ENCODE results near the gene PLA2G5.

PLA2G5 gene

DNA sequence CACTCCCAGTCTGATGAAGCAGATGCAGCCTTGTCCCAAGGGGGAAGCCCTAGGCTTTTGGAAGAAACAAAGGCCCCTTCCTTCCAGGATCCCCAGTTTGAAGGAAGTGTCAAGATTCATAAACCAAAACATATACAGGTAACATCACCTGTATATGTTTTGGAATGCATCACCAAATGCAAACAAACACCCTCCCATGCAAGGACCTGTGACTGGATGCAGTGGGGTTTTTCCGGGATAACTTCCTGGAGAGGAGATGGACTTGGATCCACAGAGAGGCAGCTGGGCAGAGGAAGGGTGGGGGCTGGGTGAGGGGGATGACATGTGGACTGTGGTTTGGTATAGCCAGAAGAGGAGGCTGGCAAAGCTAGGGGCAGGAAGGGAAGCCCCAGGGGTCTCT lies 67.6 kb downstream of the PLA2G5 start:
- DNase-seq (no peak), ATAC-seq (no peak)
- Mint-ChIP-seq H3K4me3 (no peak overlapping the region), H3K27me3 (peaks cover 25% of the 10 kb centered on the region), H3K4me1 (no peaks in the 10 kb centered on the region), H3K27ac (no peak overlapping the region), H3K9me3 (no peaks in the 10 kb centered on the region)

DNA sequence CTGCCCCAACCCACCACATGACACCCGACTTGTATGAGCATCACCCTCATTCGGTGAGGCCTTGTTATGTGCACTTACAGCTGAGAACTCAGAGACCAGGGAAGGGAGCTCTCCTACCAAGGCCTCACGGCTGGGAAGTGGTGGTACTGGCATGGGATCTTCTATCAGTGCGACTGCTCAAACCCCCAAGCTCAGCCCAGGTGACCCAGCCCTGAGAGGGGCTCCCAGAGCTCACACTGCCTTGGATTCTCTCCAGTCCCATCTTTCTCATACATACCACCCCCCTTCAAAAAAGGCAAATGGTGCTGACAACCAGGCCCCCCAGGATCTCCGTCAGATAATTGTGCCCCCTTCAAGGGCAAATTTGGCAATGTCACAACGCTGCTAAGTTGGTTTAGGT lies 68.4 kb downstream of the PLA2G5 start:
- peak overlapping the region; percentile 53 to 62 for H3K27ac Mint-ChIP-seq
- no peaks in the 10 kb centered on the region for H3K4me1 Mint-ChIP-seq
- ATAC-seq (no peak), DNase-seq (no peak)
- peaks cover 17% of the 10 kb centered on the region for H3K27me3 Mint-ChIP-seq
- no peak overlapping the region for H3K4me3 Mint-ChIP-seq
- no peaks in the 10 kb centered on the region for H3K9me3 Mint-ChIP-seq

DNA sequence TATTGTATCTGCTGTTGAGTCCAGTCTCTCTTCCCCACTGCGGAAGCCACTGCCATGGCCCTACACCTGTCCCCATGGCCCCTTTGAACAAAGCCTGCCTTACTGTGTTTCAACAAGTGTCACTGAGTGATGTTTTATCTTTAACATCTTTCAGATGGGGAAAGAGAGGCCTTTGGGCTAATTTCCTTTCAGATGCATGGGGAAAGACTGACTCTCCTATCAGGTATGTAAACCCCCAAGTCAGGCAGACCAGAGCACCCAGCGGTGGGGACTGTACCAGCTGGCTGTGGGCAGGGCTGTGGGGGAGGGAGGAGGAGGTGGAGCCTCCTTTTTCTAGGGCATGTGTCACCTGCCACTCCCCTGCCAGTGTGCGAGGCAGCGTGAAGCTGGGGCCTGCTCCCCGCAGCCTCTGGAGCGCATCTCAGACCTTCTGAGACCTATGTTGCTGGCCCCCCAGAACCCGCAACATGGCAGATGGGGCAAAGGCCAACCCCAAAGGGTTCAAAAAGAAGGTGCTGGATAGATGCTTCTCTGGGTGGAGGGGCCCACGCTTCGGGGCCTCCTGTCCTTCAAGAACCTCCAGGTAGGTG lies 69.1 kb downstream of the PLA2G5 start, which contains the start of gene PLA2G2F:
Gene PLA2G2F (plus strand): TSS at position 363 of the 590 bp plus-strand sequence. CDS start 105 bp downstream, at position 468.
- no peak for DNase-seq
- Mint-ChIP-seq H3K4me1 (no peaks in the 10 kb centered on the region), H3K4me3 (no peak within 1 kb of the TSS), H3K27ac (peak within 1 kb of the TSS; percentile 53 to 62), H3K9me3 (no peaks in the 10 kb centered on the region), H3K27me3 (peaks cover 10% of the 10 kb centered on the region)
- no peak for ATAC-seq

DNA sequence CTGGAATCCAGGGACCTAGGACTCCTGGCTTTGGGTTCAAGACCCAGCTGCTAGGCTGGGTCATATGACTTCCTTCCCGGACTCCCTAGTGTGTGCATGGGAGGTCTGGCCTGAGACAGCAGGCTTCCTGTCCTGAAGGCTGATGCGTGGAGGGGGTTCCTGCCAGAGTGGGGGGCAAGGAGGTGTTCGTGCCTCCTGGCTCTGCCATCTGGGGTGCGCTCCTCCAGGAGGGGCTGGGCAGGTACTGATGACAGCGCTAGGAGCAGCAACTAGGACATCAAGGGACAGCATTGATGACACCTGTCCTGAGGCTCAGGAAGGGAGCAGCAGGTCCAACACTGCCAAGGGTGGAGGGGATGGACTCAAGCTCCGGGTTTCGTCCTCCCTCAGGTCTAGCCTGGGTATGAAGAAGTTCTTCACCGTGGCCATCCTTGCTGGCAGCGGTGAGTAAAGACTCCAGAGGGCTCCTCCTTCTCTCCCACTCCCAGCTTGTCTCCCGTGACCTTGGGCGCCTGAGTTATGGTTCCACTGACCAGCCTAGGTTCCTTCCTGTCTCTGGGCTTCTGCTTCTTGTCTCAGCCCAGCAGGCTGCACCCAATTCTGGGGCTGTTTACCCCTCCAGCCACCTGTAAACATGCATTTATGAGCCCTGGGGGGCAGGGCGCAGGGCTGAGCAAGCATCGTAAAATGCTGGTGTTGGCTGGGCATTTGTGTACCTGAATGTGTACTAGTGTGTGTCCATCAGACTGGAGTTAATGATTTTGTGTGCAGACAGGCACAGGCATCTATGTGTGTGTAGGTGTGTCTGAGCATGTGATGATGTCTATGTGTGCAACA lies 70.0 kb downstream of the PLA2G5 start:
- DNase-seq (no peak), ATAC-seq (no peak)
- H3K27ac Mint-ChIP-seq, result no peak overlapping the region
- no peaks in the 10 kb centered on the region for H3K9me3 Mint-ChIP-seq
- H3K27me3 Mint-ChIP-seq, result peaks cover 6% of the 10 kb centered on the region
- no peaks in the 10 kb centered on the region for H3K4me1 Mint-ChIP-seq
- no peak overlapping the region for H3K4me3 Mint-ChIP-seq

DNA sequence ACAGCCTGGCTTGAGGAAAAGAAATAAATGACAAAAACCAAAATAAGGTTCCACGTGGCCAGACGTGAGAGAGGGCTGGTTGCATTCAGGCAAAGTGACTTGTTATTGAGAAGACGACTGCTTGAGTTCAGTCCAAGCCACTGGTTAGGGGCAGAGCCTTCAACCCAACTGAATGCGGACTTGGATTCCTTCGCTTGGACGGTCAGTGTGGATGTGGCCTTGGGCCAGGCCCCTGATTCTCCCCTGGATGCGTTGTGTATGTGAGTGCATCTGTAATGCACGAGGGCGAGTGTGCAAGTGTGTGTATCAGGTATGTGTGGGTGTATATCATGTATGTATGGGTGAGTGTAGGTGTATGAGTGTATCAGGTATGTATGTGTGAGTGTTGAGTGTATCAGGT lies 71.0 kb downstream of the PLA2G5 start:
- Mint-ChIP-seq H3K4me3 (no peak overlapping the region), H3K27ac (no peak overlapping the region)
- ATAC-seq, result no peak

DNA sequence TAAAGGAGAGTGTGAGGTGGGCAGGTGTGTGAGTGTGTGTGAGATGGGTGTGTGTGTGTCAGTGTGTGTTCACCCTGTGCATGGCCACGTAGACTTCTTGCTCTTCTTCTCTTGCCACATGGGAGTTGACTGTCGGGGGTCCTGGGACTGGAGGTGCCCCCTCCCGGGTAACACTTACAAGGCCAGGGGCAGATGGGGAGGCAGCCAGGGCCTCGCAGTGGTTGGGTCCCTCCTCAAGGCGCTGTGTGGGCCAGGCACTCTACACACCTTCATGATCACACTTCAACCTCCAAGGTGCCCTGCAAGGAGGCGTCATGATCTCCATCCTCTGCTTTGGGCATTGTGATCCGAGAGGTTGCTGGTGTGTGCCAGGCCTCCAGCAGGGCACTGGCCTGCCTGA lies 71.5 kb downstream of the PLA2G5 start:
- Mint-ChIP-seq H3K27me3 (no peaks in the 10 kb centered on the region), H3K4me1 (no peaks in the 10 kb centered on the region), H3K4me3 (no peak overlapping the region), H3K27ac (no peak overlapping the region), H3K9me3 (no peaks in the 10 kb centered on the region)
- DNase-seq (no peak), ATAC-seq (no peak)

More for the DNA sequence above, 71.0 kb downstream of the PLA2G5 start:
- DNase-seq, result no peak
- Mint-ChIP-seq H3K9me3 (no peaks in the 10 kb centered on the region), H3K27me3 (peaks cover under 1% of the 10 kb centered on the region), H3K4me1 (no peaks in the 10 kb centered on the region)
